AG09309 (cell line): ENCODE data around the gene ECHDC1.

Source experiments
- DNase-seq: peaks from one replicate; pipeline ENCODE4 v3.0.0-alpha.2; 2010; ENCODE audit warnings: low read depth
- H3K4me3 ChIP-seq: 2 replicates; pipeline ENCODE4 v1.5.1; 2011; ENCODE audit warnings: mild to moderate bottlenecking, low read depth, low read length, moderate library complexity; ENCODE audit not compliant: control insufficient read depth
- TF ChIP-seq, protein P1 (sequence below): IDR thresholded peaks from 2 replicates; pipeline ENCODE4 v1.5.1; 2011; ENCODE audit warnings: mild to moderate bottlenecking, low read depth, low read length, inconsistent platforms; ENCODE audit not compliant: insufficient read depth, control insufficient read depth; ENCODE audit errors: missing control alignments

ECHDC1 gene

DNA sequence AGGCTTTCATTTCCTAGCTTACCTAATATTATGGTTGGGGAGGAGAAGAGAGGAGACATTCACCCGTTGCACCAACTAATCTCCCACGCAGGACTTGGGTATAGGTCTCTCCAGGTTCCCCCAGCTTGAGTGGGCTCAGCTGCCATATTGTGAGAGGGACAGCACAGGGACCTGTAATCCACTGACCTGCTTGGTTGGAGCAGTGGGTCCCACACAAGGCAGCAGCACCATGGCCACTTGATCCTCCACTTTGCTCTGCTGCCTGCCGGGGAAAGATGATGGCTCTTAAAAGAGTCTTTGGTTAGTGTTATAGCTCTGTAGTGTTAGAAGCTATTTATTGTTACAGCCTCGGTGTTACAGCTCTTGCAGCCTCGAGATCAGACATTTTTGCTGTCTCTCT is 22.5 kb upstream of the ECHDC1 start:
- no peak for DNase-seq
- no peak overlapping the region for H3K4me3 ChIP-seq
- TF ChIP-seq, protein P1, sequence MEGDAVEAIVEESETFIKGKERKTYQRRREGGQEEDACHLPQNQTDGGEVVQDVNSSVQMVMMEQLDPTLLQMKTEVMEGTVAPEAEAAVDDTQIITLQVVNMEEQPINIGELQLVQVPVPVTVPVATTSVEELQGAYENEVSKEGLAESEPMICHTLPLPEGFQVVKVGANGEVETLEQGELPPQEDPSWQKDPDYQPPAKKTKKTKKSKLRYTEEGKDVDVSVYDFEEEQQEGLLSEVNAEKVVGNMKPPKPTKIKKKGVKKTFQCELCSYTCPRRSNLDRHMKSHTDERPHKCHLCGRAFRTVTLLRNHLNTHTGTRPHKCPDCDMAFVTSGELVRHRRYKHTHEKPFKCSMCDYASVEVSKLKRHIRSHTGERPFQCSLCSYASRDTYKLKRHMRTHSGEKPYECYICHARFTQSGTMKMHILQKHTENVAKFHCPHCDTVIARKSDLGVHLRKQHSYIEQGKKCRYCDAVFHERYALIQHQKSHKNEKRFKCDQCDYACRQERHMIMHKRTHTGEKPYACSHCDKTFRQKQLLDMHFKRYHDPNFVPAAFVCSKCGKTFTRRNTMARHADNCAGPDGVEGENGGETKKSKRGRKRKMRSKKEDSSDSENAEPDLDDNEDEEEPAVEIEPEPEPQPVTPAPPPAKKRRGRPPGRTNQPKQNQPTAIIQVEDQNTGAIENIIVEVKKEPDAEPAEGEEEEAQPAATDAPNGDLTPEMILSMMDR = no peak

DNA sequence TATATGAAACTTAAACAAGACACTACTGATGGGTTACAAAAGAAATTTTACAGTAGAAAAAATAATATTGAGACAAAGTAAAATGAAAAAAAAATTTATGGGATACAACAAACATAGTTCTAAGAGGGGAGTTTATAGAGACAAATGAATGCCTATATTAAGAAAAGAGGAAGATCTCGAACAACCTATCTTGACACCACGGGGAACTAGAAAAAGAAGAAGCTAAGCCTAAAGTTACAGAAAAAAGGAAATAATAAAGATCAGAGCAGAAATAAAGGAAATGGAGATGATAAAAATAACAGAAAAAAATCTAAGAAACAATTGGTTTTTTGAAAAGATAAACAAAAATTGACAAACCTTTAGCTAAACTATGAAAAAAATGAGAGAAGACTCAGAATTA is 9.1 kb upstream of the ECHDC1 start:
- no peak for DNase-seq
- H3K4me3 ChIP-seq = no peak overlapping the region
- TF ChIP-seq, protein P1 = no peak

DNA sequence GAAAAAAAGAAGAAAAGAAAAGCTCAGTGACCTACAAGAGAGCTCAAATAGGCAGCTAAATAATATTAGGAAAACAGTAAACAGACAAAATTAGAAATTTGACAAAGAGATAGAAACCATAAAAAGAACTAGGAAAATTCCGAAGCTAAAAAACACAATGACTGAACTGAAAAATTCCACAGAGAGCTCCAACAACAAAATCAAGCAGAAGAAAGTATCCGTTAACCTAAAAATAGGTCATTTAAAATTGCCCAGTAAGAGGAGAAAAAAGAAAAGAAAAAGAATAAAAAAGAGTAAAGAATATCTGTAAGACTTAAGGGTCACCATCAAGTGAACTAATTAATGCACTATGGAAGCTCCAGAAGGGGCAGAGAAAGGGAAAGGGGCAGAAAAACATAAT is 6.6 kb upstream of the ECHDC1 start:
- H3K4me3 ChIP-seq = no peak overlapping the region
- no peak for DNase-seq
- TF ChIP-seq, protein P1 = no peak

DNA sequence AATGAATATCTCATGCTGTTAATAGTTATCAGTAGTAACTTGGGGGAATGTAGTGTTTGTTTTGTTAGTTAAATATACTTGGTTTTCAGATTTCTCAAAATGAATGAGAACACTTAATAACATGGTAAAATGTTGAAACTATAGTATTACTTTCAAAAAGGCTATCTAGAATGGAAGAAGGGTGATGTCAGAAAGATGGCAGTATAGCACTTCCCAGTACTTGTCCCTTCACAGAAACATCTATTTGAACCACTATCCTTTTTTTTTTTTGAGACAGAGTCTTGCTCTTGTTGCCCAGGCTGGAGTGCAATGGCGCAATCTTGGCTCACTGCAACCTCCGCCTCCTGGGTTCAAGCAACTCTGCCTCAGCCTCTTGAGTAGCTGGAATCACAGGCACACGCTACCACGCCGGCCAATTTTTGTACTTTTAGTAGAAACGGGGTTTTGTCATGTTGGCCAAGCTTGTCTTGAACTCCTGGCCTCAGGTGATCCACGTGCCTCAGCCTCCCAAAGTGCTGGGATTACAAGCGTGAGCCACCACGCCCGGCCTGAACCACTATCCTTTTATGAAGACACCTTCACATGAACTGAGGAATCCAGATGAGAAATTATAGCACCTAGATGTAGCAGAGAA is 4.7 kb upstream of the ECHDC1 start:
- H3K4me3 ChIP-seq = no peak overlapping the region
- DNase-seq = no peak
- TF ChIP-seq, protein P1 = no peak

DNA sequence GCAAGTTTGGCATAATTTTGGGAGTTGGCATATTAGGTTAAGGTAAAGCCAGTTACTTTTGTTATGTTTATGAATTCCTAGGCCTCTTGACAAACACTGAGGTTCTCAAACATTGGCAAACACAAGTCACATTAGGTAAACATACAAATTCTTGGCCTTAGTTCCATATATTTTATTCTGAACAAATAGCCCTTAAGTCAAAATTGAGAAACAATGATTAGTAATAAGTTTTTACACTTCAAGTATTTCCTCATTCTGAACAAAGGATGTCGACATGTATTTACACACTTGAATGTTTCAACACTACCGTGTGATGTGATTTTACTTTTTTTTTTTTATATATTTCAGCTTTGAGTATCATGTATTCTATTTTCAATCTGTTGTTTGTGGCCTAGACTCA is 3.8 kb upstream of the ECHDC1 start:
- H3K4me3 ChIP-seq = no peak overlapping the region
- peak; percentile 44 for DNase-seq
- TF ChIP-seq, protein P1 = no peak

DNA sequence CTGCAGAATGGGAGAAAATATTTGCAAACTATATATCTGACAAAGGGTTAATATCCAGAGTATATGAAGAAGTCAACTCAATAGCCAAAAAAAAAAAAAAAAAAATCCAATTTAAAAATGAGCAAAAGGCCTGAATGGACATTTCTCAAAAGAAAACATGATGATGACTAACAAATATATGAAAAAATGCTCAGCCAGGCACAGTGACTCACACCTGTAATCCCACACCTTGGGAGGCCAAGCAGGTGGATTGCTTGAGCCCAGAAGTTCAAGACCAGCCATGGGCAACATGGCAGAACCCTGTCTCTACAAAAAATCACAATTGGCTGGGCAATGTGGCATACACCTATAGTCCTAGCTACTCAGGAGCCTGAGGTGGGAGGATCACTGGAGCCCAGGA is 2.1 kb upstream of the ECHDC1 start:
- TF ChIP-seq, protein P1 = no peak
- H3K4me3 ChIP-seq = no peak overlapping the region
- no peak for DNase-seq

DNA sequence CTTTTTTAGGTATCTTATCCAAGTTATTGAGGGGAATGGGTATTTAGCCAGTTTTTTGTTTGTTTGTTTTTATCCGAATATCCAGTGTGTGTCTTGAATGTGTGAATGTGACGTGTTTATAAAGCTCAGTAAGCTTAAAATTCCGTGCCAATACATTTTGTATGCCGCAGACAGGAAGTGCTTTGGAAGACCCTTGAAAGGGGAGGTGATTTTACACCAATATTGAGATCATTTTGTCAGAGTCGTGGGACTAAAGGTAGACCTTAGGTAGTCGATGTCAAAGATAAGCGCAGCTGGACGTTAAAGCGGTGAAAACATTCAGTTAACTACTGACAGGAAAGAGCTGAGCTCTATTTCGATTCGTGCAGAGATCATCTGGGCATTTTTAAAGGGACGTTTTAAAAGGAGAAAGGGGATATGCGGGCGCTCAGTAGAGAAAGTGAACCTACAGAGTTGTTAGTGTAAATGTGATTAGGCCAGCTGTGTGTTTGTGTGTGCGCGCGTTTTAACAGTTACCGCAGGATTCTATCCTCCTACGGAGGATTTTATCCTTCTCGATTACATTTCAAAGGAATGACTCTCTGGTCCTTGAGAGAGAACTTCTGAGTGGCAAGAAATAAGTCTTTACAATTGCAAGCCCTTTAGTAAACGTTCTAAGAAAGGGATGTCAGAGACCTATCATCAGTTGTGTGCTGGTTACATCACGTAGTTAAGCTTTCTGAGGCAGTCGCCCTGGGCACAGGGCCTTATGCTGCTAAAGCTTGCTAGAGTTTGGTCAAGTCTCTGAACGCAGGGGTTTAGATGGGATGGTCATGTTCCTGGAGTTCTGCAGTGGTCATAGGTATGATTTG is 625 bp upstream of the ECHDC1 start:
- peak overlapping the region; percentile 63 for H3K4me3 ChIP-seq
- TF ChIP-seq, protein P1 = no peak
- no peak for DNase-seq
